GM23338 (cell line): ENCODE results near the gene OGG1. TPM values are rescaled to one million over a fixed set of nuclear protein-coding genes. Genes with fewer than 3 reads are reported as not detected.

Source experiments
- ATAC-seq: fragments of 200-7000 bp; cut with Tn5 transposase; 3 replicates; pipeline ENCODE4 v1.9.1; 2020
- DNase-seq: peaks from one replicate; pipeline ENCODE4 v3.0.0-alpha.2; 2015; ENCODE audit warnings: low spot score
- H2AFZ ChIP-seq: fragments of 200-600 bp; sonication (generic); 2 replicates; pipeline ENCODE4 v1.8.0; 2016; ENCODE audit warnings: antibody characterized with exemption, mild to moderate bottlenecking, moderate library complexity
- H3F3A ChIP-seq: fragments of 200-600 bp; sonication (generic); replicated peaks from 2 replicates; pipeline ENCODE4 v1.8.0; 2017; ENCODE audit warnings: antibody characterized with exemption, mixed run types, low read depth
- H3K27ac ChIP-seq: fragments of 200-600 bp; sonication (generic); 2 replicates; pipeline ENCODE4 v1.6.1; 2016; ENCODE audit warnings: low read depth
- H3K27me3 ChIP-seq: fragments of 200-600 bp; sonication (generic); 2 replicates; pipeline ENCODE4 v1.8.0; 2016; ENCODE audit warnings: mild to moderate bottlenecking, mixed run types, moderate library complexity; ENCODE audit not compliant: insufficient read depth
- H3K36me3 ChIP-seq: fragments of 200-600 bp; sonication (generic); 2 replicates; pipeline ENCODE4 v1.8.0; 2016; ENCODE audit warnings: mild to moderate bottlenecking; ENCODE audit not compliant: insufficient read depth
- H3K4me1 ChIP-seq: fragments of 200-600 bp; sonication (generic); 2 replicates; pipeline ENCODE4 v1.8.0; 2016; ENCODE audit warnings: mild to moderate bottlenecking, moderate library complexity; ENCODE audit not compliant: insufficient read depth
- H3K4me2 ChIP-seq: fragments of 200-600 bp; sonication (generic); 2 replicates; pipeline ENCODE4 v1.7.1; 2017; ENCODE audit warnings: mixed run types
- H3K4me3 ChIP-seq: fragments of 200-600 bp; sonication (generic); 2 replicates; pipeline ENCODE4 v1.6.1; 2016; ENCODE audit warnings: mixed run types
- H3K79me2 ChIP-seq: fragments of 200-600 bp; sonication (generic); replicated peaks from 2 replicates; pipeline ENCODE4 v1.8.0; 2017; ENCODE audit warnings: mild to moderate bottlenecking; ENCODE audit not compliant: insufficient read depth
- H3K9me2 ChIP-seq: fragments of 200-600 bp; sonication (generic); 2 replicates; pipeline ENCODE4 v1.8.0; 2017; ENCODE audit not compliant: insufficient read depth
- H4K20me1 ChIP-seq: fragments of 200-600 bp; sonication (generic); replicated peaks from 2 replicates; pipeline ENCODE4 v1.8.0; 2017; ENCODE audit warnings: mild to moderate bottlenecking; ENCODE audit not compliant: insufficient read depth
- H3K27ac Mint-ChIP-seq: 2 replicates; pipeline ENCODE4 v1.8.0; 2020; ENCODE audit warnings: inconsistent platforms, mild to moderate bottlenecking, moderate library complexity, mixed read lengths
- H3K27me3 Mint-ChIP-seq: 3 replicates; pipeline ENCODE4 v1.8.0; 2022; ENCODE audit warnings: low read depth, mild to moderate bottlenecking, moderate library complexity, mixed read lengths, inconsistent platforms; ENCODE audit not compliant: insufficient read depth, poor library complexity
- H3K36me3 Mint-ChIP-seq: 3 replicates; pipeline ENCODE4 v1.8.0; 2021; ENCODE audit warnings: low read depth, mild to moderate bottlenecking, inconsistent platforms, moderate library complexity, mixed read lengths
- H3K4me1 Mint-ChIP-seq: 3 replicates; pipeline ENCODE4 v1.8.0; 2020; ENCODE audit warnings: mild to moderate bottlenecking, inconsistent platforms, mixed read lengths
- H3K4me3 Mint-ChIP-seq: 3 replicates; pipeline ENCODE4 v1.8.0; 2021; ENCODE audit warnings: moderate library complexity, mild to moderate bottlenecking, inconsistent platforms, mixed read lengths
- H3K9me3 Mint-ChIP-seq: 3 replicates; pipeline ENCODE4 v1.8.0; 2020; ENCODE audit warnings: moderate library complexity, mild to moderate bottlenecking, inconsistent platforms, mixed read lengths
- CREB1 ChIP-seq: fragments of 250-450 bp; sonication (Bioruptor Pico); IDR thresholded peaks from 2 replicates; pipeline ENCODE4 v1.5.0; 2020; ENCODE audit warnings: low read depth, mild to moderate bottlenecking, moderate library complexity
- EZH2 ChIP-seq: fragments of 200-600 bp; sonication (generic); IDR thresholded peaks from one replicate; pipeline ENCODE4 v1.8.0; 2017; ENCODE audit warnings: antibody characterized with exemption, mild to moderate bottlenecking, low read depth; ENCODE audit not compliant: unreplicated experiment
- EZH2phosphoT487 ChIP-seq: fragments of 200-600 bp; sonication (generic); IDR thresholded peaks from one replicate; pipeline ENCODE4 v1.8.1; 2018; ENCODE audit warnings: antibody characterized with exemption; ENCODE audit not compliant: unreplicated experiment
- JUNB ChIP-seq: IDR thresholded peaks from one replicate; pipeline ENCODE4 v1.6.1; 2016; ENCODE audit warnings: antibody characterized with exemption; ENCODE audit not compliant: unreplicated experiment
- NANOG ChIP-seq: IDR thresholded peaks from 2 replicates; pipeline ENCODE4 v1.6.1; 2016; ENCODE audit warnings: antibody characterized with exemption, borderline replicate concordance
- POLR2AphosphoS5 ChIP-seq: IDR thresholded peaks from 2 replicates; pipeline ENCODE4 v1.6.1; 2016; ENCODE audit warnings: antibody characterized with exemption, low read depth
- STAT1 ChIP-seq: IDR thresholded peaks from one replicate; pipeline ENCODE4 v1.6.1; 2016; ENCODE audit warnings: antibody characterized with exemption; ENCODE audit not compliant: unreplicated experiment
- ZNF114 ChIP-seq: fragments of 250-450 bp; sonication (Bioruptor Pico); IDR thresholded peaks from 2 replicates; pipeline ENCODE4 v1.5.0; 2020; ENCODE audit warnings: mild to moderate bottlenecking, moderate library complexity
- ZNF331 ChIP-seq: fragments of 250-450 bp; sonication (Bioruptor Pico); IDR thresholded peaks from 2 replicates; pipeline ENCODE4 v1.5.0; 2020; ENCODE audit warnings: low read depth, mild to moderate bottlenecking, moderate library complexity
- polyA plus RNA-seq: library from polyadenylated mRNA; unstranded; fragments of >200 nt; fragmentation: Nextera tagmentation; extraction: Ambion mirVana; gene quantifications from 2 replicates; pipeline ENCODE4 v1.2.1, GENCODE V29; 2016
- total RNA-seq: library from RNA; depleted of rRNA; stranded (reverse); fragments of >200 nt; shearing (Covaris generic); gene quantifications from 2 replicates; pipeline ENCODE4 v1.2.3, GENCODE V29; 2014
- TF ChIP-seq, protein P1 (sequence below): fragments of 250-450 bp; sonication (Bioruptor Pico); IDR thresholded peaks from 2 replicates; pipeline ENCODE4 v1.5.0; 2020; ENCODE audit warnings: mild to moderate bottlenecking, moderate library complexity
- TF ChIP-seq, protein P2 (sequence below): IDR thresholded peaks from 2 replicates; pipeline ENCODE4 v1.6.1; 2016; ENCODE audit warnings: antibody characterized with exemption
- TF ChIP-seq, protein P3 (sequence below), 2 experiments: fragments of 200-600 bp in 1 of 2; sonication (generic) in 1 of 2; conservative IDR thresholded peaks; 2 replicates each; pipeline versions ENCODE4 v1.5.1 to v1.6.1; 2016 to 2017; ENCODE audit warnings: antibody characterized with exemption in 2 of 2, low read depth in 2 of 2, mild to moderate bottlenecking in 2 of 2, moderate library complexity in 1 of 2

The OGG1 gene
- total and polyA plus RNA-seq, 2 experiments from 2014 or later: 20.6 to 27.6 TPM

DNA sequence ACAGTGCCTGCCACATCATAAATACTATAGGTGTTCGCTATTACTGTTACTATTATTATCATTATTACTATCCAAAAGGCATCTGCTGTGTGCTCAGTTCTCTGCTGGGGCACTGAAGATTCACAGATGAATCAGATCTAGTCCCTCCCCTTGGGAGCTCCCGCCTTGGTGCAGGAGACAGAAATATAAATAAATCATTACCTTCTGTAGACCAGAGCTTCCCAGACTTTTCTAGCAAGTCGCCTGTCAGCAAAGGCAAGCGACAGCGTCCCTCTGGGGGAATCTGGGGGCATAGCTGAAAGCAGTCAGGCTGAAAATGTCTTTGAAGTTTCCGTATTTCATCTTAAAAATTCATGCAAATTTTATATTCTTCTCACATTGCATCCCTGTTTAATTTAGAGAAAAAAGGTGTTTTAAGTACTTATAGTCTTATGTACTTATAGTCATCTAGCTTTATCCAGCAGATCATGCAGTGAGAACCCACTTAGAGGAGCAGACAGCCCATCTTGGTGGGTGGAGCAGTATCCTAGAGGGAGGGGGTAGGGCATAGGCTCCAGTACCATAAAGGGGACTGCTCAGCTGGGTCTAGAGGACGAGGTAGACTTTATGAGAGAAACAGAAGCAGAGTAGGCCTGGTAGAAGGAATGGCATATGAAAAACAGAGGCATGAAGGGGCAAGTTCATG is 28.6 kb upstream of the OGG1 start:
- Mint-ChIP-seq H3K9me3 (no peaks in the 10 kb centered on the region), H3K36me3 (no peaks in the 10 kb centered on the region), H3K27me3 (peaks cover 2% of the 10 kb centered on the region), H3K4me1 (peaks cover 6% of the 10 kb centered on the region), H3K4me3 (no peak overlapping the region), H3K27ac (no peak overlapping the region)
- Histone ChIP-seq H3K4me2 (no peak overlapping the region), H3K36me3 (no peaks in the 10 kb centered on the region), H3F3A (no peaks in the 10 kb centered on the region), H3K79me2 (no peaks in the 10 kb centered on the region), H4K20me1 (no peaks in the 10 kb centered on the region), H3K27me3 (no peaks in the 10 kb centered on the region), H3K4me1 (no peaks in the 10 kb centered on the region), H2AFZ (no peak overlapping the region), H3K9me2 (no peaks in the 10 kb centered on the region), H3K27ac (no peak overlapping the region), H3K4me3 (no peak overlapping the region)
- TF ChIP-seq EZH2phosphoT487 (no peak), STAT1 (no peak)
- DNase-seq (no peak), ATAC-seq (no peak; the same call in 2 of the 3 replicates)

DNA sequence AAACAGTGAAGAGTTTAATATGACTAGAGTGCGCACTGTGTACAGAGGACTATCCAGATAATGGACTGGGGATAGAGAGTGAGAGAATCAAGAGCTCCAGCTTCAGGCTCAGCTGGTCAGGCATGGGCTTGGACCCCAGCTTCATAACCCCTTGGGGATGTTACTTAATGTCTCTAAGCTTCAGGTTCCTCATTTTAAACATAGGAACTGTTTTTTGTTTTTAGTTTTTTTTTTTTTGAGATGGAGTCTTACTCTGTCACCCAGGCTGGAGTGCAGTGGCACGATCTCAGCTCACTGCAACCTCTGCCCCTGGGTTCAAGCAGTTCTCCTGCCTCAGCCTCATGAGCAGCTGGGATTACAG is 28.1 kb upstream of the OGG1 start:
- H3K9me3 Mint-ChIP-seq: no peaks in the 10 kb centered on the region
- Histone ChIP-seq H3K4me3 (no peak overlapping the region), H4K20me1 (no peaks in the 10 kb centered on the region), H3K27me3 (no peaks in the 10 kb centered on the region), H3K36me3 (no peaks in the 10 kb centered on the region), H3K4me2 (no peak overlapping the region), H2AFZ (no peak overlapping the region), H3K79me2 (no peaks in the 10 kb centered on the region), H3K4me1 (no peaks in the 10 kb centered on the region), H3K9me2 (no peaks in the 10 kb centered on the region), H3K27ac (no peak overlapping the region), H3F3A (no peaks in the 10 kb centered on the region)
- H3K4me3 Mint-ChIP-seq: no peak overlapping the region
- no peaks in the 10 kb centered on the region for H3K36me3 Mint-ChIP-seq
- peaks cover 8% of the 10 kb centered on the region for H3K4me1 Mint-ChIP-seq
- H3K27me3 Mint-ChIP-seq: peaks cover 2% of the 10 kb centered on the region
- ATAC-seq (no peak), DNase-seq (no peak)
- no peak overlapping the region for H3K27ac Mint-ChIP-seq
- TF ChIP-seq EZH2 (no peak), ZNF114 (CRISPR knock-in tag) (no peak), NANOG (no peak), JUNB (no peak), EZH2phosphoT487 (no peak), STAT1 (no peak), CREB1 (CRISPR knock-in tag) (no peak), ZNF331 (no peak), POLR2AphosphoS5 (no peak)
- TF ChIP-seq, protein P1, sequence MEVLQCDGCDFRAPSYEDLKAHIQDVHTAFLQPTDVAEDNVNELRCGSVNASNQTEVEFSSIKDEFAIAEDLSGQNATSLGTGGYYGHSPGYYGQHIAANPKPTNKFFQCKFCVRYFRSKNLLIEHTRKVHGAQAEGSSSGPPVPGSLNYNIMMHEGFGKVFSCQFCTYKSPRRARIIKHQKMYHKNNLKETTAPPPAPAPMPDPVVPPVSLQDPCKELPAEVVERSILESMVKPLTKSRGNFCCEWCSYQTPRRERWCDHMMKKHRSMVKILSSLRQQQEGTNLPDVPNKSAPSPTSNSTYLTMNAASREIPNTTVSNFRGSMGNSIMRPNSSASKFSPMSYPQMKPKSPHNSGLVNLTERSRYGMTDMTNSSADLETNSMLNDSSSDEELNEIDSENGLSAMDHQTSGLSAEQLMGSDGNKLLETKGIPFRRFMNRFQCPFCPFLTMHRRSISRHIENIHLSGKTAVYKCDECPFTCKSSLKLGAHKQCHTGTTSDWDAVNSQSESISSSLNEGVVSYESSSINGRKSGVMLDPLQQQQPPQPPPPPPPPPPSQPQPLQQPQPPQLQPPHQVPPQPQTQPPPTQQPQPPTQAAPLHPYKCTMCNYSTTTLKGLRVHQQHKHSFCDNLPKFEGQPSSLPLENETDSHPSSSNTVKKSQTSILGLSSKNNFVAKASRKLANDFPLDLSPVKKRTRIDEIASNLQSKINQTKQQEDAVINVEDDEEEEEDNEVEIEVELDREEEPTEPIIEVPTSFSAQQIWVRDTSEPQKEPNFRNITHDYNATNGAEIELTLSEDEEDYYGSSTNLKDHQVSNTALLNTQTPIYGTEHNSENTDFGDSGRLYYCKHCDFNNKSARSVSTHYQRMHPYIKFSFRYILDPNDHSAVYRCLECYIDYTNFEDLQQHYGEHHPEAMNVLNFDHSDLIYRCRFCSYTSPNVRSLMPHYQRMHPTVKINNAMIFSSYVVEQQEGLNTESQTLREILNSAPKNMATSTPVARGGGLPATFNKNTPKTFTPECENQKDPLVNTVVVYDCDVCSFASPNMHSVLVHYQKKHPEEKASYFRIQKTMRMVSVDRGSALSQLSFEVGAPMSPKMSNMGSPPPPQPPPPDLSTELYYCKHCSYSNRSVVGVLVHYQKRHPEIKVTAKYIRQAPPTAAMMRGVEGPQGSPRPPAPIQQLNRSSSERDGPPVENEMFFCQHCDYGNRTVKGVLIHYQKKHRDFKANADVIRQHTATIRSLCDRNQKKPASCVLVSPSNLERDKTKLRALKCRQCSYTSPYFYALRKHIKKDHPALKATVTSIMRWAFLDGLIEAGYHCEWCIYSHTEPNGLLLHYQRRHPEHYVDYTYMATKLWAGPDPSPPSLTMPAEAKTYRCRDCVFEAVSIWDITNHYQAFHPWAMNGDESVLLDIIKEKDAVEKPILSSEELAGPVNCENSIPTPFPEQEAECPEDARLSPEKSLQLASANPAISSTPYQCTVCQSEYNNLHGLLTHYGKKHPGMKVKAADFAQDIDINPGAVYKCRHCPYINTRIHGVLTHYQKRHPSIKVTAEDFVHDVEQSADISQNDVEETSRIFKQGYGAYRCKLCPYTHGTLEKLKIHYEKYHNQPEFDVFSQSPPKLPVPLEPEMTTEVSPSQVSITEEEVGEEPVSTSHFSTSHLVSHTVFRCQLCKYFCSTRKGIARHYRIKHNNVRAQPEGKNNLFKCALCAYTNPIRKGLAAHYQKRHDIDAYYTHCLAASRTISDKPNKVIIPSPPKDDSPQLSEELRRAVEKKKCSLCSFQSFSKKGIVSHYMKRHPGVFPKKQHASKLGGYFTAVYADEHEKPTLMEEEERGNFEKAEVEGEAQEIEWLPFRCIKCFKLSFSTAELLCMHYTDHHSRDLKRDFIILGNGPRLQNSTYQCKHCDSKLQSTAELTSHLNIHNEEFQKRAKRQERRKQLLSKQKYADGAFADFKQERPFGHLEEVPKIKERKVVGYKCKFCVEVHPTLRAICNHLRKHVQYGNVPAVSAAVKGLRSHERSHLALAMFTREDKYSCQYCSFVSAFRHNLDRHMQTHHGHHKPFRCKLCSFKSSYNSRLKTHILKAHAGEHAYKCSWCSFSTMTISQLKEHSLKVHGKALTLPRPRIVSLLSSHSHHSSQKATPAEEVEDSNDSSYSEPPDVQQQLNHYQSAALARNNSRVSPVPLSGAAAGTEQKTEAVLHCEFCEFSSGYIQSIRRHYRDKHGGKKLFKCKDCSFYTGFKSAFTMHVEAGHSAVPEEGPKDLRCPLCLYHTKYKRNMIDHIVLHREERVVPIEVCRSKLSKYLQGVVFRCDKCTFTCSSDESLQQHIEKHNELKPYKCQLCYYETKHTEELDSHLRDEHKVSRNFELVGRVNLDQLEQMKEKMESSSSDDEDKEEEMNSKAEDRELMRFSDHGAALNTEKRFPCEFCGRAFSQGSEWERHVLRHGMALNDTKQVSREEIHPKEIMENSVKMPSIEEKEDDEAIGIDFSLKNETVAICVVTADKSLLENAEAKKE (CRISPR knock-in tag): no peak
- TF ChIP-seq, protein P2, sequence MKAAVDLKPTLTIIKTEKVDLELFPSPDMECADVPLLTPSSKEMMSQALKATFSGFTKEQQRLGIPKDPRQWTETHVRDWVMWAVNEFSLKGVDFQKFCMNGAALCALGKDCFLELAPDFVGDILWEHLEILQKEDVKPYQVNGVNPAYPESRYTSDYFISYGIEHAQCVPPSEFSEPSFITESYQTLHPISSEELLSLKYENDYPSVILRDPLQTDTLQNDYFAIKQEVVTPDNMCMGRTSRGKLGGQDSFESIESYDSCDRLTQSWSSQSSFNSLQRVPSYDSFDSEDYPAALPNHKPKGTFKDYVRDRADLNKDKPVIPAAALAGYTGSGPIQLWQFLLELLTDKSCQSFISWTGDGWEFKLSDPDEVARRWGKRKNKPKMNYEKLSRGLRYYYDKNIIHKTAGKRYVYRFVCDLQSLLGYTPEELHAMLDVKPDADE: no peak
- TF ChIP-seq, protein P3, sequence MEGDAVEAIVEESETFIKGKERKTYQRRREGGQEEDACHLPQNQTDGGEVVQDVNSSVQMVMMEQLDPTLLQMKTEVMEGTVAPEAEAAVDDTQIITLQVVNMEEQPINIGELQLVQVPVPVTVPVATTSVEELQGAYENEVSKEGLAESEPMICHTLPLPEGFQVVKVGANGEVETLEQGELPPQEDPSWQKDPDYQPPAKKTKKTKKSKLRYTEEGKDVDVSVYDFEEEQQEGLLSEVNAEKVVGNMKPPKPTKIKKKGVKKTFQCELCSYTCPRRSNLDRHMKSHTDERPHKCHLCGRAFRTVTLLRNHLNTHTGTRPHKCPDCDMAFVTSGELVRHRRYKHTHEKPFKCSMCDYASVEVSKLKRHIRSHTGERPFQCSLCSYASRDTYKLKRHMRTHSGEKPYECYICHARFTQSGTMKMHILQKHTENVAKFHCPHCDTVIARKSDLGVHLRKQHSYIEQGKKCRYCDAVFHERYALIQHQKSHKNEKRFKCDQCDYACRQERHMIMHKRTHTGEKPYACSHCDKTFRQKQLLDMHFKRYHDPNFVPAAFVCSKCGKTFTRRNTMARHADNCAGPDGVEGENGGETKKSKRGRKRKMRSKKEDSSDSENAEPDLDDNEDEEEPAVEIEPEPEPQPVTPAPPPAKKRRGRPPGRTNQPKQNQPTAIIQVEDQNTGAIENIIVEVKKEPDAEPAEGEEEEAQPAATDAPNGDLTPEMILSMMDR (conservative IDR thresholded peaks at IDR 0.05; ENCODE audit: low read depth in 2 of 2): no peak
